GM12872 (cell line): ENCODE measurements around the gene SFMBT2.

Experiments used
- TF ChIP-seq, protein P1 (sequence below): IDR thresholded peaks from 3 replicates; pipeline ENCODE4 v1.5.1; 2011; ENCODE audit warnings: low read depth, mild to moderate bottlenecking, low read length, moderate library complexity; ENCODE audit not compliant: insufficient read depth

Gene SFMBT2

GRCh38 chr10:7164955-7165354 is 245.9 kb downstream of the SFMBT2 start:
- TF ChIP-seq, protein P1, sequence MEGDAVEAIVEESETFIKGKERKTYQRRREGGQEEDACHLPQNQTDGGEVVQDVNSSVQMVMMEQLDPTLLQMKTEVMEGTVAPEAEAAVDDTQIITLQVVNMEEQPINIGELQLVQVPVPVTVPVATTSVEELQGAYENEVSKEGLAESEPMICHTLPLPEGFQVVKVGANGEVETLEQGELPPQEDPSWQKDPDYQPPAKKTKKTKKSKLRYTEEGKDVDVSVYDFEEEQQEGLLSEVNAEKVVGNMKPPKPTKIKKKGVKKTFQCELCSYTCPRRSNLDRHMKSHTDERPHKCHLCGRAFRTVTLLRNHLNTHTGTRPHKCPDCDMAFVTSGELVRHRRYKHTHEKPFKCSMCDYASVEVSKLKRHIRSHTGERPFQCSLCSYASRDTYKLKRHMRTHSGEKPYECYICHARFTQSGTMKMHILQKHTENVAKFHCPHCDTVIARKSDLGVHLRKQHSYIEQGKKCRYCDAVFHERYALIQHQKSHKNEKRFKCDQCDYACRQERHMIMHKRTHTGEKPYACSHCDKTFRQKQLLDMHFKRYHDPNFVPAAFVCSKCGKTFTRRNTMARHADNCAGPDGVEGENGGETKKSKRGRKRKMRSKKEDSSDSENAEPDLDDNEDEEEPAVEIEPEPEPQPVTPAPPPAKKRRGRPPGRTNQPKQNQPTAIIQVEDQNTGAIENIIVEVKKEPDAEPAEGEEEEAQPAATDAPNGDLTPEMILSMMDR, result no peak

GRCh38 chr10:7162331-7162730 is 248.5 kb downstream of the SFMBT2 start:
- TF ChIP-seq, protein P1, result no peak

- TF ChIP-seq, protein P1, result no peak
Measured at GRCh38 chr10:7161484-7162250, 249.2 kb downstream of the SFMBT2 start.

GRCh38 chr10:7159928-7160327 is 250.9 kb downstream of the SFMBT2 start:
- TF ChIP-seq, protein P1, result no peak

DNA sequence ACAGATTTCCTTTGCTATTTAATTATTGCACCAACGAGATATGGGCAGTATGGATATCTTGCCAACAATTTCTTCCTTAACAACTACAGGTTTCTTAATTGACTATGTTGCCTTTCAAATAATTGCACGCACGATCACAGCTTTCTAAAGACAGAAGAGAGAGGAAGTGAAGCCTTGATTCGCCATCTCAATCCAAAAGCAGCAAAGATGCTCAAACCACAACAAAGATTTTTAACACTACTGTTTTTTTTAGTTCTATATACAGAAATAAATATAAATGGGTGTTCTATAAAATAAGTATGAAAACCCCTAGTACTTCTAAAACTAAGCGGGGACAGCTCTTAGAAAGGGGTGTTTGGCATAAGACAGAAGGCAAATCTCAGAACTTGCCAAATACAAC is 251.3 kb downstream of the SFMBT2 start:
- TF ChIP-seq, protein P1, result no peak

GRCh38 chr10:7157091-7157490 is 253.7 kb downstream of the SFMBT2 start:
- TF ChIP-seq, protein P1, result no peak

DNA sequence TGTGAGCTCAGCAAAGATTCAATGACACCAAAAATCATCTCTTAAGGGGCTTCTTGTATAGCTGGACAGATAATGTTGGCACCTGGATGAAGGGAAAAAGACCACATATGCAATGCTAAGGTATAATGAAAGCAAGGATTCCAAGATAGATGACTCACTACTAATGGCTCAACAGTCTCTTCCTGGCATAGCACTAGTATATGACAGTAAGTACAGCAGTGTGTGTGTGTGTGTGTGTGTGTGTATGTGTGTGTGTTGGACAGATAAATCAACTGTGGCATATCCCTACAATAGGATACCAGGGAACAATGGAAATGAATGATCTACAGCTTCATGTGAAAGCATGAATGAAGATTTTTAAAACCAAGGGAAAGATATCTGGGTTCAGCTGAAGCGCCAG is 257.1 kb downstream of the SFMBT2 start:
- TF ChIP-seq, protein P1, result no peak
